GM12801 (cell line): ENCODE data around the gene SENP1.

ENCODE experiments used
- CTCF ChIP-seq: IDR thresholded peaks from one replicate; pipeline ENCODE4 v1.5.1; 2011; ENCODE audit warnings: control low read depth; ENCODE audit not compliant: insufficient read length; ENCODE audit errors: extremely low read depth

Gene SENP1

GRCh38 chr12:48106681-48107613 is 1.1 kb upstream of the SENP1 start:
- TF ChIP-seq CTCF = no peak

GRCh38 chr12:48105321-48105866 is 485 bp downstream of the SENP1 start:
- TF ChIP-seq CTCF = no peak

GRCh38 chr12:48104531-48104930 is 1.3 kb downstream of the SENP1 start:
- TF ChIP-seq CTCF = no peak

- no peak for TF ChIP-seq CTCF
Measured at GRCh38 chr12:48092611-48093010, 13.3 kb downstream of the SENP1 start.

- TF ChIP-seq CTCF = no peak
Measured at GRCh38 chr12:48086327-48086726, 19.6 kb downstream of the SENP1 start.

- TF ChIP-seq CTCF = no peak
Measured at GRCh38 chr12:48084841-48085460, 20.9 kb downstream of the SENP1 start.

GRCh38 chr12:48084066-48084465 is 21.8 kb downstream of the SENP1 start:
- no peak for TF ChIP-seq CTCF
